Thymus (tissue), 2 donors: Measurements from ENCODE around the gene LMOD2. TPM values are rescaled to one million over a fixed set of nuclear protein-coding genes. Genes with fewer than 3 reads are reported as not detected.

ENCODE experiments used
- polyA plus RNA-seq: library from polyadenylated mRNA; stranded (reverse); fragments of 200-250 nt; gene quantifications from one replicate; pipeline ENCODE4 v1.2.3, GENCODE V29; 2013
- total RNA-seq: library from RNA; stranded (reverse); fragments of 120-200 nt; gene quantifications from one replicate; pipeline ENCODE4 v1.2.4, GENCODE V29; 2013
- donor health status: healthy.

LMOD2 gene
- total and polyA plus RNA-seq, 2 donors, result 0.05 to 0.23 TPM

Other genes starting within 250 kb of the LMOD2 start
- 0.14 TPM for gene IQUB, start 121.3 kb upstream of the LMOD2 start, total RNA-seq
- 0.32 TPM for gene IQUB, start 121.3 kb upstream of the LMOD2 start, polyA plus RNA-seq
- 73.5 TPM for gene NDUFA5, start 98.0 kb upstream of the LMOD2 start, total RNA-seq
- 146 TPM for gene NDUFA5, start 98.0 kb upstream of the LMOD2 start, polyA plus RNA-seq
- gene ASB15, start 54.0 kb upstream of the LMOD2 start, total RNA-seq, result not detected
- 0.05 TPM for gene ASB15, start 54.0 kb upstream of the LMOD2 start, polyA plus RNA-seq
- gene WASL, start 93.1 kb downstream of the LMOD2 start, total RNA-seq, result 3.6 TPM
- gene WASL, start 93.1 kb downstream of the LMOD2 start, polyA plus RNA-seq, result 17.8 TPM
- 0.05 TPM for gene HYAL4, start 189.3 kb downstream of the LMOD2 start, total RNA-seq
- 0.30 TPM for gene HYAL4, start 189.3 kb downstream of the LMOD2 start, polyA plus RNA-seq